Measurements from ENCODE around the gene MACROH2A1.

MACROH2A1 gene

GRCh38 chr5:135444881-135445280, 45.9 kb upstream of the MACROH2A1 start:
- H3K4me1 ChIP-seq (ENCODE audit: insufficient read depth, insufficient read length), result peaks cover 7% of the 10 kb centered on the region
- peaks cover 11% of the 10 kb centered on the region for H3K27me3 ChIP-seq (ENCODE audit: insufficient read depth, insufficient read length)
- H3K9ac ChIP-seq (ENCODE audit: insufficient read length, low read depth), result no peak overlapping the region
- H3K36me3 ChIP-seq (ENCODE audit: insufficient read depth, insufficient read length, low read length), result no peaks in the 10 kb centered on the region
- no peak for DNase-seq (ENCODE audit: low read depth, low spot score)
- no peak overlapping the region for H3K4me3 ChIP-seq (ENCODE audit: insufficient read length, low read depth)
- no peaks in the 10 kb centered on the region for H3K9me3 ChIP-seq (ENCODE audit: insufficient read depth, low read length)
- TF ChIP-seq YY1 (IDR thresholded peaks at IDR 0.05; ENCODE audit: insufficient read depth, insufficient read length) (no peak), SUZ12 (IDR thresholded peaks at IDR 0.05; ENCODE audit: extremely low read depth, insufficient read depth, insufficient read length) (no peak), ZNF274 (IDR thresholded peaks at IDR 0.05; ENCODE audit: low read depth, low read length) (no peak)

- TF ChIP-seq ZNF274 (IDR thresholded peaks at IDR 0.05; ENCODE audit: low read depth, low read length) (no peak), SUZ12 (IDR thresholded peaks at IDR 0.05; ENCODE audit: extremely low read depth, insufficient read depth, insufficient read length) (no peak), YY1 (IDR thresholded peaks at IDR 0.05; ENCODE audit: insufficient read depth, insufficient read length) (no peak)
- H3K4me1 ChIP-seq (ENCODE audit: insufficient read depth, insufficient read length), result peaks cover 7% of the 10 kb centered on the region
- no peaks in the 10 kb centered on the region for H3K9me3 ChIP-seq (ENCODE audit: insufficient read depth, low read length)
- H3K9ac ChIP-seq (ENCODE audit: insufficient read length, low read depth), result no peak overlapping the region
- no peaks in the 10 kb centered on the region for H3K36me3 ChIP-seq (ENCODE audit: insufficient read depth, insufficient read length, low read length)
- no peak overlapping the region for H3K4me3 ChIP-seq (ENCODE audit: insufficient read length, low read depth)
- peaks cover 7% of the 10 kb centered on the region for H3K27me3 ChIP-seq (ENCODE audit: insufficient read depth, insufficient read length)
- no peak for DNase-seq (ENCODE audit: low read depth, low spot score)
Observed at GRCh38 chr5:135444360-135444759, 45.3 kb upstream of the MACROH2A1 start.

- no peak for DNase-seq (ENCODE audit: low read depth, low spot score)
Observed at GRCh38 chr5:135443161-135443960, 44.3 kb upstream of the MACROH2A1 start.

GRCh38 chr5:135442431-135443160, 43.6 kb upstream of the MACROH2A1 start:
- Histone ChIP-seq H3K9ac (ENCODE audit: insufficient read length, low read depth) (no peak overlapping the region), H3K36me3 (ENCODE audit: insufficient read depth, insufficient read length, low read length) (no peaks in the 10 kb centered on the region), H3K9me3 (ENCODE audit: insufficient read depth, low read length) (no peaks in the 10 kb centered on the region), H3K4me1 (ENCODE audit: insufficient read depth, insufficient read length) (peaks cover 3% of the 10 kb centered on the region), H3K4me3 (ENCODE audit: insufficient read length, low read depth) (no peak overlapping the region), H3K27me3 (ENCODE audit: insufficient read depth, insufficient read length) (peaks cover 5% of the 10 kb centered on the region)
- TF ChIP-seq ZNF274 (IDR thresholded peaks at IDR 0.05; ENCODE audit: low read depth, low read length) (no peak), SUZ12 (IDR thresholded peaks at IDR 0.05; ENCODE audit: extremely low read depth, insufficient read depth, insufficient read length) (no peak), YY1 (IDR thresholded peaks at IDR 0.05; ENCODE audit: insufficient read depth, insufficient read length) (no peak)
- no peak for DNase-seq (ENCODE audit: low read depth, low spot score)

More at GRCh38 chr5:135443161-135443960, 44.3 kb upstream of the MACROH2A1 start:
- no peaks in the 10 kb centered on the region for H3K36me3 ChIP-seq (ENCODE audit: insufficient read depth, insufficient read length, low read length)
- peaks cover 5% of the 10 kb centered on the region for H3K27me3 ChIP-seq (ENCODE audit: insufficient read depth, insufficient read length)
- no peak overlapping the region for H3K4me3 ChIP-seq (ENCODE audit: insufficient read length, low read depth)
- H3K9me3 ChIP-seq (ENCODE audit: insufficient read depth, low read length), result no peaks in the 10 kb centered on the region
- no peak overlapping the region for H3K9ac ChIP-seq (ENCODE audit: insufficient read length, low read depth)
- no peak for TF ChIP-seq ZNF274 (IDR thresholded peaks at IDR 0.05; ENCODE audit: low read depth, low read length)
- no peak for TF ChIP-seq YY1 (IDR thresholded peaks at IDR 0.05; ENCODE audit: insufficient read depth, insufficient read length)
- no peak for TF ChIP-seq SUZ12 (IDR thresholded peaks at IDR 0.05; ENCODE audit: extremely low read depth, insufficient read depth, insufficient read length)
- peaks cover 3% of the 10 kb centered on the region for H3K4me1 ChIP-seq (ENCODE audit: insufficient read depth, insufficient read length)

- peaks cover 2% of the 10 kb centered on the region for H3K27me3 ChIP-seq (ENCODE audit: insufficient read depth, insufficient read length)
- H3K36me3 ChIP-seq (ENCODE audit: insufficient read depth, insufficient read length, low read length), result no peaks in the 10 kb centered on the region
- no peak overlapping the region for H3K9ac ChIP-seq (ENCODE audit: insufficient read length, low read depth)
- H3K4me1 ChIP-seq (ENCODE audit: insufficient read depth, insufficient read length), result peaks cover 3% of the 10 kb centered on the region
- TF ChIP-seq YY1 (IDR thresholded peaks at IDR 0.05; ENCODE audit: insufficient read depth, insufficient read length), result no peak
- TF ChIP-seq ZNF274 (IDR thresholded peaks at IDR 0.05; ENCODE audit: low read depth, low read length), result no peak
- no peak for TF ChIP-seq SUZ12 (IDR thresholded peaks at IDR 0.05; ENCODE audit: extremely low read depth, insufficient read depth, insufficient read length)
- DNase-seq (ENCODE audit: low read depth, low spot score), result no peak
- H3K4me3 ChIP-seq (ENCODE audit: insufficient read length, low read depth), result no peak overlapping the region
- no peaks in the 10 kb centered on the region for H3K9me3 ChIP-seq (ENCODE audit: insufficient read depth, low read length)
Observed at GRCh38 chr5:135441919-135442318, 42.9 kb upstream of the MACROH2A1 start.

- H3K27me3 ChIP-seq (ENCODE audit: insufficient read depth, insufficient read length), result no peaks in the 10 kb centered on the region
- H3K4me3 ChIP-seq (ENCODE audit: insufficient read length, low read depth), result no peak overlapping the region
- H3K4me1 ChIP-seq (ENCODE audit: insufficient read depth, insufficient read length), result peaks cover 5% of the 10 kb centered on the region
Observed at GRCh38 chr5:135441350-135441831, 42.4 kb upstream of the MACROH2A1 start.

GRCh38 chr5:135440916-135441315, 41.9 kb upstream of the MACROH2A1 start:
- TF ChIP-seq YY1 (IDR thresholded peaks at IDR 0.05; ENCODE audit: insufficient read depth, insufficient read length) (no peak), SUZ12 (IDR thresholded peaks at IDR 0.05; ENCODE audit: extremely low read depth, insufficient read depth, insufficient read length) (no peak), ZNF274 (IDR thresholded peaks at IDR 0.05; ENCODE audit: low read depth, low read length) (no peak)
- H3K9ac ChIP-seq (ENCODE audit: insufficient read length, low read depth), result no peak overlapping the region
- peaks cover 5% of the 10 kb centered on the region for H3K4me1 ChIP-seq (ENCODE audit: insufficient read depth, insufficient read length)
- H3K36me3 ChIP-seq (ENCODE audit: insufficient read depth, insufficient read length, low read length), result no peaks in the 10 kb centered on the region
- H3K4me3 ChIP-seq (ENCODE audit: insufficient read length, low read depth), result no peak overlapping the region
- H3K27me3 ChIP-seq (ENCODE audit: insufficient read depth, insufficient read length), result no peaks in the 10 kb centered on the region
- no peak for DNase-seq (ENCODE audit: low read depth, low spot score)
- no peaks in the 10 kb centered on the region for H3K9me3 ChIP-seq (ENCODE audit: insufficient read depth, low read length)

More at GRCh38 chr5:135441350-135441831, 42.4 kb upstream of the MACROH2A1 start:
- no peaks in the 10 kb centered on the region for H3K9me3 ChIP-seq (ENCODE audit: insufficient read depth, low read length)
- no peak for DNase-seq (ENCODE audit: low read depth, low spot score)
- TF ChIP-seq ZNF274 (IDR thresholded peaks at IDR 0.05; ENCODE audit: low read depth, low read length), result no peak
- H3K36me3 ChIP-seq (ENCODE audit: insufficient read depth, insufficient read length, low read length), result no peaks in the 10 kb centered on the region
- H3K9ac ChIP-seq (ENCODE audit: insufficient read length, low read depth), result no peak overlapping the region
